Tibial nerve (tissue), 4 donors: Measurements from ENCODE around the gene XIST.

Experiments used
- CTCF ChIP-seq, 5 experiments: fragments of 200-600 bp in 3 of 5; fragments of 450-650 bp in 2 of 5; sonication (generic) in 3 of 5; IDR thresholded peaks; one replicate each; pipeline ENCODE4 v1.5.1; 2016 to 2019; ENCODE audit warnings: antibody characterized with exemption in 5 of 5, mild to moderate bottlenecking in 3 of 5, moderate library complexity in 2 of 5
- EP300 ChIP-seq, 2 donors: sonication (generic); formaldehyde crosslinking; IDR thresholded peaks; one replicate each; pipeline ENCODE4 v1.6.1; 2017; ENCODE audit warnings: antibody characterized with exemption in 2 of 2, mild to moderate bottlenecking in 1 of 2
- POLR2A ChIP-seq, 2 donors: fragments of 450-650 bp; IDR thresholded peaks; one replicate each; pipeline ENCODE4 v1.6.1; 2017; ENCODE audit warnings: antibody characterized with exemption in 2 of 2, mild to moderate bottlenecking in 2 of 2, moderate library complexity in 2 of 2

- TF ChIP-seq EP300 (IDR thresholded peaks at IDR 0.05), result no peak
- TF ChIP-seq CTCF (IDR thresholded peaks at IDR 0.05), result no peak
- TF ChIP-seq POLR2A (IDR thresholded peaks at IDR 0.05), result no peak
These were observed 24.3 kb downstream of the XIST start for GRCh38 chrX:73828080-73828720.
